ENCODE results near the gene ARRDC4.

Gene ARRDC4

DNA sequence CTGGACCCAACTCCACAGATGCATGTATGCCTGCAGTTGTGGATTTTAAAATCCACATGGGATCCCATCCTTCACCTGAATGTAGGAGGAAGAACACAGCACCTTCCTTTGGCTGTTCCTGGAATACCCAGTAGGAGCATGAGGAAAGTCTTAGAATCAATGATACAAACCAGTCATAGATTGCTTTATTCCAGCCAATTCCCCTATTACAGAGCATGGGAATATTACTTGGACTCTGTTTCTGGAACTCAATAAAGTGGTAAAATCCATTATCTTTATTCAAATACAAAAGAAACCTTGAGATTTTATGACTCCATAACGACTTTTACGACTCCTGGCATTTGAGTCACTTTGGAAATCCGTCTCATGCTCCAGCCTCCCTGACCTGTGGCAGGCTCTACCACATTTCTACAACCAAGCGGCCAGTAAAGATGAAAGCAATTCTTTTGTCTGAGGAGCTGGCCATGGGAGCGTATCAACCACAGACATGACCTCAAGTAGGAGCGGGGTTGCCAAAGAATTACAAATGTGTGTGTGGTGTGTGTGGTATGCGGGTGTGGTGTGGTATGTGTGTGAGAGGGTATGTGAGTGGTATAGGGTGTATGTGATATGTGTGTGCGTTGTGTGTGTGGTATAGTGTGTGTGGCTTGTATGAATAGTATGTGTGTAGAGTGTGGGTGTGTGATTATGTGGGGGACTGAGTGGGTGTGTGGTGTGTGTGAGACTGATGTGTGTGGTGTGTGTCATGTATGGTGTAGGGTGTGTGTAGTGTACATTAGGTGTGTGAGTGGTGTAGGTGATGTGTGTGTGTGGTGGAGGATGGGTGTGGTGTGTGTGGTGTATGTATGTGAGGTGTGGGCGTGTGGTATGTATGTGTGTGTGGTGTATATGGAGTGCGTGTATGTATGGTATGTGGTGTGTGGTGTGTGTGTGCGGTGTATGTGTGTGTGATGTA, 40.0 kb downstream of the ARRDC4 start:
- DNase-seq: no peak

DNA sequence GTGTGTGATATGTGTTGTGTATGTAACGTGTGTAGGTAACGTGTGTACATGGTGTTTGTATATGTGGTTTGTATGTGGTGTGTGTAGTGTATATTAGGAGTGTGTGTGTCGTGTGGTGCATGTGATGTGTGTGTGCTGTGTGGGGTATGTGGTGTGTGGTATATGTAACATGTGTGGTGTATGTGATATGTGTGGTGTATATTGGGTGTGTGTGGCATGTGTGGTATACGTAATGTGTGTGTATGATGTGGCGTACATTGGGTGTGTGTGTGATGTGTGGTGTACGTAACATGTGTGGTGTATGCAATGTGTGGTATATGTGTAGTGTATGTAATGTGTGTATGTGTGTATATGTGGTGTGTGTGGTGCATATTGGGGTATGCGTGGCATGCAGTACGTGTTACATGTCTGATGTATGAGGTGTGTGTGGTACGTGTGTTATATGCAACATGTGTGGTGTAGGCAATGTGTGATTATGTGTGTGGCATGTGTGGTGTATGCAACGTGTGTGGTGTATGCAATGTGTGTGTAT, 41.2 kb downstream of the ARRDC4 start:
- no peak for DNase-seq

DNA sequence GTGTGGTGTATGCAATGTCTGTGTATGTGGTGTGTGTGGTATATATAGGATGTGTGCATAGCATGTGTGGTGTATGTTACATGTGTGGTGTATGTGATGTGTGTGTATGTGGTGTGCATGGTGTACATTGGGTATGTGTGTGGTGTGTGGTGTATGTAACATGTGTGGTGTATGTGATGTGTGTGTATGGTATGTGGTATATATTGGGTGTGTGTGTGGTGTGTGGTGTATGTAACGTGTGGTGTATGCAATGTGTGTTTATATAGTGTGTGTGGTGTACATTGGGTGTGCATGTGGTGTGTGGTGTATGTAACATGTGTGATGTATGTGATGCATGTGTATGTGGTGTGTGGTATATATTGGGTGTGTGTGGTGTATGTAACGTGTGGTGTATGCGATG, 41.9 kb downstream of the ARRDC4 start:
- DNase-seq: no peak

DNA sequence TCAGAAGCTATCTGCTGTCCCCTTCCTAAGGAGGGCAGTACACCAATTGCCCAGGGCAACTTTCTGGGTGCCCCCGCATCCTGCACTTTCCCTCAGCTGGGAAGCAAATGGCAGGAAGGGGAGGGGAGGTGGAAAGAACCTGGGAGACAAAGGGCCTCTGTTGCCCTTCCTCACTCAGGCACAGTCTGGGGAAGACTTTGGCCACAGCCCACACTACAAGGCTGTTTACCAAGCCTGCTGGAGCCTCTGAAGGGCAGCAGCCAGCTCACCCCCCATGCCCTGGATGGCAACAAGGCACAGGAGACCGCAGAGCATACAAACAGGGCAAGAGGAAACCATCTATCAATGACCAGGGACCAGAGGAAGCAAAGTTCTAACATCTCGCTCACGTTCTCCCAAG, 42.4 kb downstream of the ARRDC4 start:
- DNase-seq: no peak

DNA sequence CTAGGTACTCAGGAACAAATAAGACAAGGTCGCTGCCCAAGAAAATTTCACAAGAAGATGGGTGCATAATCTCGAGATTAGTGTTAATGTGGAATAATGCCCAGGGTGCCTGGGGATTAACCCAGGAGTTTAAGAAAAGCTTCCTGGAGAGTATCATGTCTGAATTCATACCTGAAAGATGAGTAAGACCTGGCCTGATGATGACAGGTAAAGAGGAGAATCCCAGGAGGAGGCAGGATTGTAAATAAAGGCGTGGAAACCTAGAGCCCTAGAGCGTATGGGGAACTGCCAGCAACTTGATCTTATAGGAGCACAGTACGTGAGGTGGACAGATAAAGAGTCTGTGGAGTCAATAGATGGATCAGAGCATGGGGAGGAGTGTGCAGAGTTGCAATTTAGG, 43.0 kb downstream of the ARRDC4 start:
- no peak for DNase-seq

DNA sequence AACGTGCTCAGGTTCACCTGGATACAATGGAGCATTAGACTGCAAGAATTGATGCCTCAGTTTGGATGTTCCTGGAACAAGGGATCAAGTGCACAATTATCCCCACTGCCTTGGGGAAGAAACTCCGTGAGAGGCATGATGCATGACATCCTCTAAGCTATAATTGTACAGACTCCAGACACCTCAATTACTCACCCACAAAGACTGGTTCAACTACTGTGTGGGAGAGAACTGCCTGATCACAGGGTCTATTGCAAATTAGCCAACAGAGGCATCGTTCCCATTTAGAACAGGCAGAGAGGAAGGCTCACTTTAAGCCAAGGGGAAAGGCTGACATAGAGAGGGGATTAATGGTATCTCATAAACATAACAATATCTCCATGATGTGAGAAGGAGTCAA, 43.5 kb downstream of the ARRDC4 start:
- no peak for DNase-seq

DNA sequence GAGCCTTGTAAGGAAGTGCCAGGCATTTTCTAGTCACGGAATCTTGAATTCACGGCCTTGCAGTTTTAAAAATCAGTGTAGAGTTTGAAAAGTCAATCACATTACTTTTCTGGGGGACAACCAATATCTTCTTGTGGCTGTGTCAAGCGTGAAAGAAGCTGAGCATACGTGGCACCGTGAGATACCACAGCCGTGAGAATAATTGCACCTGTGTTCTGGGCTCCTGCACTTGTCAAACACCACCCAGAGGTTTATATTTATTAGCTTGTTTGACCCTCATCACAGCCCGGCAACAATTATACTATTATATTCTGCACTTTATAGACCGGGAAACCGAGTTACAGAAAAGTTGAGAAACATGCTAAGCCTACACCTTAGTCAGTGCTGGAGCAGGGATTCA, 45.2 kb downstream of the ARRDC4 start:
- DNase-seq: no peak

DNA sequence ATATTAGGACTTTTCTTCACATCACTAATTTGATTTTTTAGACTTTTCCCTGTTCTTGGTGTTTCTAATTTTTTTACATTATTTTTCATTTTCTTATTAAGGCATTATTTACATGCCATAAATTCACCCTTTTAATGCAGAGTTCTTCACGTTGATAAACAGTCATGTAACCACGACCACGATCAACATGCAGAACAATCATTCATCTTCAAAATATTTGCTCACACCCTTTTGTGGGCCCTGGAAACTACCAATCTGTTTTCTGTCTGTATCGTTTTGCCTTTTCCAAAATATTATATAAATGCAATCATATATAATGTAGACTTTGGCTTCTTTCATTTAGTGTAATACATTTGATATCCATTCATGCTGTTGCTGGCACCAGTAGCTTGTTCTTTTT, 48.7 kb downstream of the ARRDC4 start:
- DNase-seq: no peak

DNA sequence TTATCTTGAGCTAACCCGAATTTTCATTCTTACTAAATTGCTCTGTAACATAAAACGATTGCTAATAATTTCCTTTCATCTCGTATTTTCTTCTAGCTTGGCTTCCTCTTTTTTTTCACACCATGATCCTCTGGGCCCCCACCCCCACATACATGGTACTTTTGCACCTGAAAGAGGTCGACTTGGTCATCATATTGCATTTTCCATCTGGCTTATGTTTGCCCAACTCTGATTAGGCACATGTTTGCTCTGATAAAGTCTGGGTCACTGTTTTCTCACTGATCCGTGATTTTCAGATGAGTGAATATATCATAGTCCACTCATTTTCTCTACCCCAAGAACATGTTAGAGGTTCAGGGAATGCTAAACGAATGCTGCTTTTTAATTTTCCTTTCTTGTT, 49.5 kb downstream of the ARRDC4 start:
- no peak for DNase-seq

DNA sequence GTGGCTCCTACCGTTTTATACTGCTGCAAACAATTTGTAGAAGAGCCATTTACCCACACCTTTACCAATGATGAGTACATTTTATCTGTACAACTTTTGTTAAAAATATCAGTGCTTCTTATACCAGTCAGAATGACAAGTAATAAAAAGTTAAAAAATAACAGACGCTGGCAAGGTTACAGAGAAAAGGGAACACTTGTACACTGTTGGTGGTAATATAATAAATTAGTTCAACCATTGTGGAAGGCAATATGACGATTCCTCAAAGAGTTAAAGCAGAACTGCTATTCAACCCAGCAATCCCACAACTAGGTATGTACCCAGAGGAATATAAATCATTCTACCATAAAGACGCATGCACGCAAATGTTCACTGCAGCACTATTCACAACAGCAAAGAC, 51.9 kb downstream of the ARRDC4 start:
- DNase-seq: no peak

DNA sequence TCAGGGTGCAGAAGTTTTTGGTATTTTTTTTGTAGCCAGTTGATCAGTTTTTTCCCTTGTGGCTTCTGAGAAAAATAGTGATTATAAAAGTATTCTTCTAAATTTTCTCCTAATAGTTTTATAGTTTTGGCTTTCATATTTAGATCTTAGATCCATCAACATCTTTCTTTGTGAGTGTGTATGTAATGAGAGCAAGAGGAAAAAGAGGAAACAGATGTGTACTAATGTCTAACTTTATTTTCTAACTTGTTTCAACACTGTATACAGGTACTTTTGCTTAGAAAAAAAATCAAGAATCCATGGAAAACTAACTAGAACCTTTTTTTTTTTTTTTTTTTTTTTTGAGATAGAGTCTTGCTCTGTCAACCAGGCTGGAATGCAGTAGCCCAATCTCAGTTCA, 53.1 kb downstream of the ARRDC4 start:
- no peak for DNase-seq

DNA sequence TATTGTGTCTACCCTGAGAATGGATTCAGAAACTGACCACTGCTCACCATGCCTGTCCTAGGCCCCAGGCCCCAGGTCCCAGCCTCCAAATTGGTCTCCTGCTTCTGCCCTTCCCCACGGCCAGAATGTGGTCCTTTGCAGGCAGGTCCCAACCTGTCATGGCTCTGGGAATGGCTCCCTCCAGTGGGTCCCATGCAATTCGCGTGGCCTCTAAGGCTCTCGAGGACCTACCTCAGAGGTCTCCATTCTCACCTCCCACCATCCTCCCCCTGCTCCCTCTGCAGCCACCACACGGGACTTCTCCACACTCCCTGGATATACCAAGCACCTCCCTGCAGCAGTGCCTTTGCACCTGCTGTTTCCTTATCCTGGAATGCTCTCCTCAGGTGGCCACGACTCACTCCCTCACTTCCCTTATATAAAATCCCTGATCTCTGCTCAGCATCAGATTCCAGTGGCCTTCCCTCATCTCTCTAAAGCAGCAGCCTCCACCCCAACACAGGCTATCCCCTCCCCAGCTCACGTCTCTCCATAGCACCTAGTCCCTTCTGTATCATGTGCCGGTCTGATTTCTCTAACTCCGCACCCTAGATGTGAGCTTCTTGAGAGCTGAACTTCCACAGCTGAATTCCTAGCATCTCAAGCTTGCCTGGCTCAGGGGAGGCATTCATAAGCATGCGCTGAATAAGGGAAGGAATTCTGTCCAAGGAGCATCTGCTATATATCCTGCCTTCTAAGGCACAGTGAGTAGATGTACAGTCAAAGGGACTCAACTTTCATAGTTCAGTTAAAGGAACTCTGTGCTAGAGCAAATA, 56.9 kb downstream of the ARRDC4 start:
- DNase-seq: no peak

DNA sequence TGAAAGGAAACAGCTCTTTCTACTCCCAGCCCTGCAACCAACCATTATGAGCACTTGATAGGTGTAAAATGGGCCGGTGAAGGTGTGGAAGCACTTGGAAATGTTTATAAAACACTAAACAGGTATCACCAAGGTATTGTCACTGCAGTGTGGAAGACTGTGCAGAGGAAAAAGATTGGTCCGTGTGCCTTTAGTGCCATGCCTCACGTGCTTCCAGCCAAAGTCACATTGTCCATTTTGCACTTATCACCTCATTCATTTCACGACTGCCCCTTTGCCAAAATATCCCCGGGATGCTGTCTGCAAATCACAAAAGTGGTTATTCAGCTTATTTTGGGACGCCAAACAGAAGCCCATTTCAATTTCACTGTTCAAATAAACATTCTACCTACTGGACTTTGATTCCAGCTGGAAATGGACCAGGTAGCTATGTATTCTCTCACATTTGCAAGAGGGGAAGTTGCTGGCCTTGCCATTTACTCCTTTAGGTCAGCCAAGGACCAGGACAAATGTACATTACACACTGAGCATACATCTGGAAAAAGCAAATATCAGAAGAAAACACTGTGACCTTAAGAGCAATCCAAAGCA, 58.4 kb downstream of the ARRDC4 start:
- DNase-seq: no peak

All from NCI-H1105 (cell line).